ENCODE data around the gene SSTR4.

The SSTR4 gene

GRCh38 chr20:23065266-23066201, 30.4 kb downstream of the SSTR4 start:
- no peak for DNase-seq (ENCODE audit: low spot score)

GRCh38 chr20:23066772-23067171, 31.7 kb downstream of the SSTR4 start:
- DNase-seq (ENCODE audit: low spot score) = no peak

GRCh38 chr20:23068283-23068682, 33.2 kb downstream of the SSTR4 start:
- DNase-seq (ENCODE audit: low spot score) = no peak

GRCh38 chr20:23069108-23069507, 34.0 kb downstream of the SSTR4 start:
- DNase-seq (ENCODE audit: low spot score) = no peak

GRCh38 chr20:23071398-23071797, 36.3 kb downstream of the SSTR4 start:
- DNase-seq (ENCODE audit: low spot score) = no peak

GRCh38 chr20:23071996-23072395, 36.9 kb downstream of the SSTR4 start:
- no peak for DNase-seq (ENCODE audit: low spot score)

GRCh38 chr20:23072892-23073586, 37.9 kb downstream of the SSTR4 start:
- DNase-seq (ENCODE audit: low spot score) = no peak

- DNase-seq (ENCODE audit: low spot score) = no peak
Observed at GRCh38 chr20:23074052-23074451, 38.9 kb downstream of the SSTR4 start.

GRCh38 chr20:23077277-23077676, 42.2 kb downstream of the SSTR4 start:
- no peak for DNase-seq (ENCODE audit: low spot score)

GRCh38 chr20:23078351-23079015, 43.4 kb downstream of the SSTR4 start:
- no peak for DNase-seq (ENCODE audit: low spot score)

- DNase-seq (ENCODE audit: low spot score) = no peak
Observed at GRCh38 chr20:23079016-23079351, 43.9 kb downstream of the SSTR4 start.

- DNase-seq (ENCODE audit: low spot score) = no peak
Observed at GRCh38 chr20:23079926-23080325, 44.8 kb downstream of the SSTR4 start.

- no peak for DNase-seq (ENCODE audit: low spot score)
Observed at GRCh38 chr20:23080521-23080920, 45.4 kb downstream of the SSTR4 start.

GRCh38 chr20:23081263-23081819, 46.2 kb downstream of the SSTR4 start:
- DNase-seq (ENCODE audit: low spot score) = no peak

- no peak for DNase-seq (ENCODE audit: low spot score)
Observed at GRCh38 chr20:23082846-23083552, 47.9 kb downstream of the SSTR4 start.

- no peak for DNase-seq (ENCODE audit: low spot score)
Observed at GRCh38 chr20:23083553-23084220, 48.6 kb downstream of the SSTR4 start.

- no peak for DNase-seq (ENCODE audit: low spot score)
Observed at GRCh38 chr20:23084282-23084844, 49.3 kb downstream of the SSTR4 start.

GRCh38 chr20:23084845-23085365, 49.8 kb downstream of the SSTR4 start:
- no peak for DNase-seq (ENCODE audit: low spot score)

- DNase-seq (ENCODE audit: low spot score) = no peak
Observed at GRCh38 chr20:23085436-23086055, 50.4 kb downstream of the SSTR4 start.

- no peak for DNase-seq (ENCODE audit: low spot score)
Observed at GRCh38 chr20:23086056-23086566, 51.0 kb downstream of the SSTR4 start, which contains the start of gene CD93. TSS of gene CD93 (minus strand) at chr20:23086324. CDS start at chr20:23086192, 132 bp downstream.

Data from germinal center (tissue), 1 donor.